T1000 (cell line): Measurements from ENCODE around the gene HHLA2.

Source experiments
- DNase-seq: peaks from one replicate; lab custom pipeline; 2025; ENCODE audit warnings: mixed read lengths; lab: John Stamatoyannopoulos, UW

Gene HHLA2

DNA sequence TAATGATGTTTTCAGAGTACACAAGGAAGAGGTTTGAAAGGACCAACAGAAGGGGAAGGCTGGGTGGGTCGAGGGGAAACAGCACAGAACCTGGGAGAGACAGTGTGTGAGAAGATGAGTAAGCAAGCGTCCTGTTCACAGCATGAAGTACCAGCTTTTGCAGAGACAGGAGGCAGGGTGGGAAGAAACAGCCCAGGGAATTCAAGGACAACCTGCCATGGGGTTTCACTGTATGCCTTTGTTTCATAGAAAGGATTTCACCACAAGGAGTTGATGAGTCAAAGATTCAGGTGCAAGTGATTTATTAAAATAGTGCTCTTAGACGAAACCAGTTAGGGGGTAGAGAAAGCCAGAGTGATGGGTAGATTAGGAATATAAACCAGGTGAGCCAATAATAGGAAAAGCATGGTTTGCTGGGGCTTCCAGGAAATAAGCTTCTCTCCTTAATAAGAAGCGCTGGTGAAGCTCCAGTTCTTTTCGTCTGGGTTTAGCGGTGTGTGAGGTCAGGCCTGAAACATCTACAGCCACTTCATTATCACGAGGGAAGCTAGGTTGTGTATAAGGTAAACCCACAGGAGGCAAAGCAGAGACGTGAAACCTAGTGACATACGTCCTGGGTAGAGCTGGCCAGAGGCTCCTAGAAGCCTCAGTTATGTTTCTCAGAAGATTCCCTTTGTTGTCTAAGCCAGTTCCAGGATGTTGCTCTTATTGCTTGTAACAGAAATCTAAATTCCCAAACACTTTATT, 3.9 kb downstream of the HHLA2 start:
- DNase-seq: no peak

DNA sequence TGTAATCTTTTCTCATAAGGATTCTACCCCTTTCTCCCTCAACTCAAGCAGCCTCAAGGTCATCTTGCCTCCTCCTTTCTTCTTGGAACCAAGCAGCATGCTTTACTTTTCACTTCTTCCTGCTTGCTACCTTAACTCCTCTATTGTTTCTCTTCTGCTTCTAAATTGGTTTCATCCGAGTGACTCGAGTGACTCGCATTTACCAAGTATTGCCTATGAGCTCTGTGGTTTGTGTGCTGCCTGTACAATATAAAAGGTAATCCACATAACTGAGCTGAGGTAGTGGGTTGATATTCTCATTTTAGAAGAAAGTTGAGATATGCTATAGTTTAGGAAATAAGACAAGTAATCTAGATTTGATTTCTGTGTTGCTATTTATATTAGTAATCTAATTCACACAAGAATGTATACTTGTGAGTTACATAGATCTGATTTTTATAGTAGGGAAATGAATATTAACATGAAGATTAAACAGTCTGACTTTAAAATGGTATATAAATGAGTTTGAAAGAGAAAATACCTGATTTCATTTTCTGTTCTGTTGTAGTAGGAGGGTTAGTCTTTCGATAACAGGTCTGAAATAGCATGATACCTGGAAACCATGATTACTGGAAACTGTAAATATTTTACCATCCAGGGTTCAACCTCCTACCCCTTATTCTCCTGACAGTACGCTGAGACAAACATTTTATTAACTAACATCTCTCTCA, 5.5 kb downstream of the HHLA2 start:
- DNase-seq: no peak

DNA sequence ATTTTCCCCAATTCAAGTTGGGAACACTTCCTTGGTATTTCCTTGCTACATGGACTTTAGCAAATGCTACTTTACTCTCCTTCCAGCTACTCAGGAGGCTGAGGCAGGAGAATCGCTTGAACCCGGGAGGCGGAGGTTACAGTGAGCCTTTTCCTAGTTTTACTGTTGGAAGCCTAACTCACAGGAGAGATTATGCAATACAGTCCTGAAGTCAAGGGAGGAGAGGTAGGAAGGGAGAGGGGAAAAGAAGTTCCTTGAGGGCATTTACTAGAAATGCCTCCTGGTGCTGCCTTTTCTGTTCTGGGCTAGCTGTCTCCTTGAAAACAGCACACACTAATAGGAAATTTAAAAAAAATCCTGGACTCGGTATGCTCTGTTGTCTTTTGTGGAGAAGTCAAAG, 6.2 kb downstream of the HHLA2 start:
- DNase-seq: no peak

DNA sequence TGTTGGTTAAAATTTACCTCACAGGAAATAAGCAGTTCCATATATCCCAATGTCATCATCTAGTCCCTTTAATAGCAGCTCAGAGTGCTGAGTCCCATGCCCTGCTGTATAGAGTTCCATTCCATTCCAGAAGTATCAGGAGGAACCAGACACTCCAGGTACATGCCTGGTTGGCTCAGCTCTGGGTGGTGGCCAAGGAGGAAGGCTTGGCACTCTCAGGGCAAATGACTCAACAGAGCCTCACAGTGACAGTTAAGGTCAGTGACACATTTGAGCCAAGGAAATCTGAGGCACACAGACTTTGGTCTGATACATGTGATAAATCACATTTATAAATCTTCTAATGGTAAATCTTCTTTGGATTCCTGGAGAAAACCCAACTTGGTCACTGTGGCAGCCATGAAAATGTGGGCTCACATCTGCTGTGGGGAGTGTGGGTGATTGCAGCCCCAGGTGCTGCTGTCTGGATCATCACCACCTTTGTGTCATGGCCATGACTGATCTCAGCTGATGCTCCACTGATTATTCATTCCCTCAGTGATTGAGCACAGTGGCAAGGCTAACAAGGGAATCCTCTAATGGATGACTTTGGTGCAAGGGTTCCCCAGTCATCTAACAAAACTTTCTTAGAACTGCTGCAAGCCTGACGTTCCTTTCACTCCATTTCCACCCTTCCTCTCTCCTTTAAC, 9.3 kb downstream of the HHLA2 start:
- DNase-seq: peak; percentile 12

DNA sequence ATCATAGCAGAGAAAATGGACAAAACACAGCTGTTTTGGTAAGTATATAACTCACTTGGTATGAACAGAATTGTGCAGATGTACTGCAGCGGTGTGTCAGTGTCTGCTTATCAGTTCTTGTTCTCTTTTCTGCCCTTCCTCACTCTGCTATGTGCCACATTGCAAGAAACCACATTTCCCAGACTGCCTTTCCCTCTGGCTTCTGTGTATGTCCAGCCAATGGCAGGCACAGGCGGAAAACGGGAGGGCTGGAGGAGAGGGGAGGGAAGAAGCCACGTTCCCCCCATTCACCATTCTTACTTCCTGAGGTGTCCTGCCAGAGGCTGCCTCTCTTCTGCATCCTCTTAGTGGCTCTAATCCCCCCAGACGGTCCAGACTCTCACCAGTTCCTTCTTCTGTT, 15.4 kb downstream of the HHLA2 start:
- DNase-seq: no peak

DNA sequence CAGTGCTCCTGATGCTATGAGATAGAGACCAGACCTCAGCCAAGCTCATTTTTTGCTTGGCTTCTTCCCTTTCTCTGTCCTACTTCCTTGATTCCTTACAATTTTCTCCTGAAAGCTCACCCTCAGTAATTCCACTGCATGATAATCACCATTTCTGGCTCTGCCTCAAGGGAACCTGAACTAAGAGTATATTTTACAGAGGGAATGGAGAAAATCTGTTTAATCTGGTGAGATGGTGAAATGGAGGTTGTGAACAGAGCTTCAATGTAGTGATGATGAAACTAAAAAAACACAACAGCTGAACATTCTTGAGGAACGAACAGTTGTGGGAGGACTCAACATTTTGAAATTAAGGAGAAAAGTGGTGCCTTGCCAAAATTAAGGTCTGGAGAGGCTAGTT, 16.3 kb downstream of the HHLA2 start:
- no peak for DNase-seq

DNA sequence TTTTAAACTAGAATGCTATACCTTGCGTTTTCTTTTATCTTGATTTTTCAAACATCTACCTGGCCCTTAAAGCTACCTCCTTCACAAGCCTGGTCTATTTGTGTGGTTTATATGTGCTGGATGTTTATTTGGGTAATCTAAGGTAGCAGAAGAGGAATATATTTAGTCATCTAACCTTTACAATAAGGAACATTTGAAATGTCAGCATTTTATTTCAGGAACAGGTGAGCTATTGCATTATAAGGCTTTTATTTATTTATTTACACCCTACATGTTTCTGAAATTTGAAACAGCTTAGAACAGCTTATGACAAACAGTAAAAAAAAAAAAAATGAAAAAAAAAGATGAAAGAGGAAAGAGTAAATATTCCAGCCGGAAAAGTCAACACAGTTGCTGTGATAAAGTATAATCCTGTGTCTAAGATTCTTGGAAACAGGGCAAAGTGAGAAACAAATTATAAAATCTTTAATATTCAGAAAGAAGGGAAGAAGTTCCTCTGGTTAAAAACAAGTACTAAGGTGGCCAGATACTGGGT, 19.5 kb downstream of the HHLA2 start:
- DNase-seq: no peak

DNA sequence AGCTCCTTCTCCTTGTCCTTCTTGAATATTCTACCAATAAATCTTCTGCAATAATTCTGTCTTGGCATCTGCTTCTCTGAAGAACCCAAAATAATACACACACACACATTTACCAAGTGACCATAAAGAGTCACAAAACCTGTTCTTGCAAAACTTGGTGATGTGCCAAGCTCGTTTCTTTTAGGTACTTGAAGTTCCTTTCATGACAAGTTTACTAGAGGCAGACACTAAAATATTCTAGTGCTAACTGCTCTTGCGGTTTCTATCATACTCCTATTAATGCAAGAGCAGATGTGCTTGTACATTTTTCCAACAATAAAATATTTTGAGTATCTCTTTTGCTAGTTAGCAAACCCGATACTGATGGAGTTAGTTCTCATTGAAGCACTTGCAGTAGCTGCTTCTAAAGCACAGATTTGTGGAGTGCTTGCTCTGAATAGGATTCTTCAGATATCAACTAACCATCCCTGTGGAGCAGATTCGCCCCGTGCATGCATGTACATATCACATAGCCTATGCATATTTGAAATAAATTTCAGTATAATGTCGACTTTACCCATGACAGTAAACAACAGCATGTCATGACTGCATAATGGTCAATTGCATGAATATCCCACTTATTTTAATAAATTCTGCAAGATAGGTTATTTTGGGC, 23.2 kb downstream of the HHLA2 start:
- DNase-seq: no peak

DNA sequence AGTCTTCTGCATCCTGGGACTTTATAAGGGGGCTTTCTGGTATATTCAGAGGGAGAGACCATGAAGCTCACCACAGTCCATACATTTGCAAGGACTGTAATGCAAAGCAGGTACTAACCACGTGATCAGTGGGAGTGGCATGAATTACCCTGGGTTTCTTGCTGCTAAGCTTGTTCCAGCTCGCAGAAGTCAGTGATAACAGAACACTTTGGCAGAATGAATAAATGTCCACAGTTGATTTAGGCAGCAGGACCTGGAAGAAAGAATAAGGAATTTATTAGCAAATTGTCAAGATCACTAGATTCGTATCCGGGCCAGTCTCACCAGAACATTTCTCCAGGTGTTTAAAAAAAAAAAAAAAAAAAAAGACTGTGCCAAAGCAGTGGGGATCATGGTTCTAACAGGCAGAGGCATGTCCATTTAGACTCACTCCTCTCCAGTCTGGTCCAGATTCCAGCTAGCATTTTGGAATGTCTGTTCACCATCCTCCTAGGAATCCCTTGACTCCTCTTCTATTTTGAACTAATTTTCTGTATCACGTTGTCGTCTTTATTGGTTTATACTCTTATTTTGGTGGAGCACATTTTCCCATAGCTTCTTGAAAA, 24.5 kb downstream of the HHLA2 start:
- no peak for DNase-seq

DNA sequence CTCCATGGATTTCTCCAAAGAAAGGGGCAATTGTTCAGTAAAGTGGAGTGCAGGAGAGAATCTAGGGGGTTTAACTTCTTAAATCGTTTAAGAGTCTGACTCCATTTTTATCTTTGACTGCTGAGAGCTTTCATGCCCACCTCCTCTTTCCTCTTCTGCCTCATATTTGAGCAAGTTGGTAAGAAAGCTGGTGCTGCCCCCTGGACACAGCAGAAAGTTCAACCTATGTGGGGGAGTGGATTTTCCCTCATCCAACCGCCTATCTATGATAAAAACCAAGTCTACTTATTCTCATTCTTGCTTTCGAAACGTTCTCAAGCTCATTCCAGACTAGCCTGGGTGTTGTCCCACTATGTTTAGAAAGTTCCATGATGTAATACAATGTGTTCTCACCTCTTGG, 26.0 kb downstream of the HHLA2 start:
- DNase-seq: no peak

DNA sequence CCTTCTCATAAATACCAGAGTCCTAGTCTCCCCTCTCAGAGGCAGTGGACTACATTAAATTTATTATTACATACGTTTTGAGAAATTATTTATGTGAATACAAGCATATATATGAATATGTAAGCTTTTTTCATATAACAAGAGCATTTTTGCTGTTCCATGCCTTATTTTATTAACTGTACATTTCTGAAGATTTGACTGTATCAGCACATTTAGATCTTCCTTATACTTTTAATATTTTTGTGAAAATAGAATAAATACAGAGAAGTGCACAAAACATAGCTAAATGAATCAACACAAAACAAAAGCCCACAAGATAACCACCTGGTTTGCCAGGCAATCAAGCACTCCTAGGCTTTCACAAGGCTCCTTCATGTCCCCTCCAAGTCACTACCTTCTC, 27.8 kb downstream of the HHLA2 start:
- no peak for DNase-seq

DNA sequence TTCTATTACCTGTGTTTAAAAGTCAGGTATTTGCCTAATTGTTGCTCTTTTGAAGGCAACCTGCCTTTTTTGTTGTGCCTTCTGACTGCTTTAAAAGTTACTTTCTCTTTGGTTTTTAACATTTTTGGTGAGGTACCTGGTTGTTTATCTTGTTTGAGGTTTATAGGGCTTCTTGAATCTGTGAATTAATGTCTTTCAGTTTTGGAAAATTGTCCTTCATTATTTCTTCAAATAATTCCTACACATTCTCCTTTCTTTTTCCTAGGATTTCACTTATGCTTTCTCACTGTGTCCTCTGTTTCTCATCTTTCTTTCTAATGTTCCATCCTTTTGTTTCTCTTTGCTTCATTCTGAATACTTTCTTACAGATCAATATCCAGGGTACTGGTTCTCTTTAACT, 30.8 kb downstream of the HHLA2 start:
- no peak for DNase-seq

DNA sequence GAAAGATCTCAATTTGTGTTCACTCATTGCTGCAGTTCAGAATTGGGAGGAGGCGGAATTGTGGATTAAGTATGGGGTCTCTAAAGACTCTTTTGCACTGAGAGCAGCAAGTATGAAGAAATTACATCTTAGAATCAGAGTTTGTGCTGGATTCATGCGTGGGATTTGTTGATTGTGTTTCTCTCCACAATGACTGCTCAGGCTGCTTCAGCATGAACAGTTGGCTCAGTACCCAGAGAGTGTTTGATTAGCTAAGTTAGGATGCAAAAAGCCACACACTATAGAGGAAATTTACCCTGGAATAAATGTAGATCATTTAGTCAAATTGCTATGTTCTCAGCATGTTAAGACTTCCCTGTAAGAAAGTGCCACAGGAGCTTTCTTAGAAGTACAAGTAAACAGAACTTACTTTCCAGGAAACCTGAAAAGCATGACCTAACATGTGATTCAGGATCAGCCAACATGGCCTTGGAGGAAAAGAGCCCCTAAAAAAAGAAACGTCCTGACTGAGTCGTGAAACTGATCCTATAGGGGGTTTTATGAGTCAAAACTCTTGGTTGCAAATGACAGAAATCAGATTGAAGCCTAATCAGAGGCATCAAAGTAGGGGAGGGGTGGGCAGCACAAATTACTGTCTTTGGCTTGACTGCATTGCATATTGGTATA, 32.6 kb downstream of the HHLA2 start:
- no peak for DNase-seq

DNA sequence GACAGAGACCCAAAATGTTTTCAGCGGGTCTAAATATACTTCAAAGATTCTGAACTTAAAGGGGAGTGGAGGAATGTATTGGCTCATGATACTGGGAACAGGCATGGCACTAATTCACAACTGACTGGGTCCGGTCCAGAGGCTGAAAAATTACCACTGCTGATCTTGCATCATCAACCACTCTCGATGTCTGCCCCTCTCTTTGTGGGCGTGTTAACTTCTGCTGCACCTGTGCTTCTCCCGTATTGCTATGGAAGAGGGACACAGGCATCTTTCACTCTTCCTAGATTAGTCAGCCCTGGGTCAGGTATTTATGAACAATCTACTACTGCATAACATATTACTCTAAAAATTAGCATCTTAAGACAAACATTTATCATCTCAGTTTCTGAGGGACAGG, 33.2 kb downstream of the HHLA2 start:
- DNase-seq: no peak

DNA sequence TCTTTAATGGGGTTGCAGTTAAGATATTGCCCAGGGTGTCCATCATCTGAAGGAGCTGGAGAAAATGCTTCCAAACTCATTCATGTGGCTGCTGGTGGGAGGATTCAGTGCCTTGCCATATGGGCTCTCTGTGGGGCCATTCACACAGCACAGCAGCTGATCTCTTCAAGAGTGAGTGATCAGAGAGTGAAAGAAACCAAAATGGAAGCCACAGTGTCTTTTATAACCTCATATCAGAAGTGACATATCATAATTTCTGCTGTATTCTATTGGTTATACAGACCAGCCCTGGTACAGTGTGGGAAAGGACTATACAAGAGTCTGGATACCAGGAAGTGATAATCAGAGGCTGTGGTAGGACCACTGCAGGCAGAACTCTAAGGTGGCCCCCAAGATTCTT, 33.6 kb downstream of the HHLA2 start:
- DNase-seq: no peak

DNA sequence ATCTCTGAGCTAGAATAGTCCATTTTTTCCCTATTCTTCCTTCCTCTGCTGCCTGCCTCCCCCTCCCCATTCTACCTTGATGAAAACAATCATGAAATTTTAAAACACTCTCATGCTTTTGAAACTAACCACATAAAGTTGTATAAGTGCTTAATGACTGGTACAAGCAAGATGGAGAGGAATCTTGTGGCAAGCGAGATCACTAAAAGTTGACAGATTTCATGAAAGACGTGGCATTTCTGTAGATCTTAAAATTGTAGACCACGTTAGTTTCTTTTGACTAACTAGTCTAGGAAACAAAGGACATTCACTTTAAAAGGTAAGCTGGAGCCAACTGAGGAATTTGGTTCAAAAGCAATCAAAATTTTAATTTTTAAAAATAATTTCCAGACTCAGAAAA, 35.4 kb downstream of the HHLA2 start:
- DNase-seq: no peak

DNA sequence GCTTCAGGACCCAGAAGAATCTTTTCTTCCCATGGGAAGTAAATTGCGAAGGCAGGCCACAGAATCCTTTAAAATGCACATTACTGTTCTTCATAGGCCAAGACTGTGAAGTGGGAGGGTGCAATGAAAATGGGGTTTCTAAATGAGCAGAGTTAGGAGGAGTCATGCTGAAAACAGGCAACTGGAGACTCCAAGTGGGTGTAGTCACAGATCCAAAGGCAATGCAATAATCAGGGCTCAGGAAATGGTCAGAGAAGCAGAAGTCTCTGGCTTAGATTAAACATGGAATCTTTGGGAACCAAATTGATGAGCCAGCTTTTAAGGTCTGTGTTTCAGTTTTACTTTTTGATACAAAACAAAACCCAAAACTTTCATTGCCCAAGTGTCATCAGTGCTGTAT, 37.6 kb downstream of the HHLA2 start:
- DNase-seq: no peak

DNA sequence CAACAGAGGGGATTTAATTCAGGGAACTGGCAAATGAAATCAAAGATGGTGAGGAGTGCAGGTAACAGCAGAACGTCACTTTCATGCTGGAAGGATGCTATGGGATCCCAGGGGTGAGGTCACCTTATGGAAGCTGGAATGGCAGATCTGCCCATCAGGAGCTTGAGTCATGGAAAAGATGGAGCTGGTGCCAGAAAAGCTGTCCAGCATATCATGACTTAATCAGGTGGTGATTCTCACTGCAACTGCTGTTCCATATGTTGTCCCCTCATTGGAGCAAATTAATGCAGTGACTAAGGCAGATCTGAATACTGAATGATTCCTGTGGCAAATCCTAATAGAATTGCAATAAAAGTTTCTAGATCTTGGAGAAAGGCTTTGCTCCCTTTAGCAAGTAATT, 38.4 kb downstream of the HHLA2 start:
- no peak for DNase-seq

DNA sequence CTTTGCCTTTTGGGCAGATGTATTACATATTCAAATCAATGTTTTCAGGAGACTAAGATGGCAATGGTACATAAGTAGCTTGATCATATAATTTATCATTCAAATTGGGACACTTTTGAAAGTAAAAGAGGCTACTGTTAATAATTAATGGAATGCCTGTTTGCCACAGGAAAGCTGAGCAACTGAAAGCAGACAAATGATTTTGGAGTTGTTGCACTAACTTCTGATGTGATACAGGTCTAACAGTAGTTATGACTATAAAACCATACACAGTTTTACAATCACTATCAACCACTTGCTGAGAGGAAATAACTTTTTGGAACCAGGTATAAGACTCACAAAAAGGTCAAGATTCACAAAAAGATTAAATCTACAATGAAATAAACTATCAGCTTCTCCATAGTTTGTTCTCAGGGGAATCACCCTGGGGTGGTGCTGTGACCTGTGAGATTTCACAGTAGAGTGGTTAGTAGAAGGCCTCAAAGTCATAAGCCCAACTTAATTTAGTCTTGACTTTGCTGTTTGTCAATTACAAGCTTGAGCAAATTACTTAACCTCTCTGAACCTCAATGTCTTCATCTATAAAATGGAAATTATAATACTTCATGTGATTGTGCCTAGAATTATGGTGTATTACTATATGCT, 42.7 kb downstream of the HHLA2 start:
- no peak for DNase-seq

DNA sequence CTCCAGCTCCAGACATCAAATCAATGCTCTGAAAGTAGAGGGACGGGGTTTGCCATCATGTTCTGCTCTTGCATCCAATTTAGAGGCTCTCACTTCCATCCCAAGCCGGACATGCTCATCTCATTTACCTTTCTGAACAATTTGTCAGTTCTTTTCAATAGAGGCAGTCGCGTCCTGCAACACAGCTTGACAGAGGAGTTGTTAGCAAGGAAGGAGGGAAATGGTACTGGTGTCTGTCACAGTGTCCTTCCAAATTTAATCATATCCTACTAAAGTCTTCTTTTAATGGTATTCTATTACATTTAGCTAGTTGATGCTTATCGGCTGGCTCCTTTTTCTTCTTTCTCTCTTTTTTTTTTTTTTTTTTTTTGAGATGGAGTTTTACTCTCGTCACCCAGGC, 45.6 kb downstream of the HHLA2 start:
- DNase-seq: no peak
